Activated CD8-positive, alpha-beta T cell treated with anti-CD3 and anti-CD28 coated beads for 36 hours (primary cell): Measurements from ENCODE around the gene DAZAP1. TPM values are rescaled to one million over a fixed set of nuclear protein-coding genes. Genes with fewer than 3 reads are reported as not detected.

Source experiments
- ATAC-seq: fragments of 200-7000 bp; cut with Tn5 transposase; one replicate; pipeline ENCODE4 v1.10.0; 2021; ENCODE audit warnings: mild to moderate bottlenecking, moderate library complexity
- CTCF ChIA-PET: fragments of 350-600 bp; sonication (Branson Sonifier 250); formaldehyde crosslinking; loops from one replicate; lab custom pipeline; 2021; ENCODE audit warnings: antibody characterized with exemption; lab: Charles Lee
- POLR2A ChIA-PET: fragments of 350-600 bp; sonication (Branson Sonifier 250); formaldehyde crosslinking; loops from one replicate; lab custom pipeline; 2021; ENCODE audit warnings: antibody characterized with exemption; lab: Charles Lee
- DNase-seq: peaks from one replicate; pipeline ENCODE4 v3.0.0-alpha.2; 2020
- H3K27ac Mint-ChIP-seq: one replicate; pipeline ENCODE4 v1.8.0; 2021; ENCODE audit warnings: mild to moderate bottlenecking, mixed read lengths
- H3K27me3 Mint-ChIP-seq: one replicate; pipeline ENCODE4 v1.8.0; 2021; ENCODE audit warnings: mixed read lengths
- H3K36me3 Mint-ChIP-seq: one replicate; pipeline ENCODE4 v1.8.0; 2021; ENCODE audit warnings: low read depth, mixed read lengths
- H3K4me1 Mint-ChIP-seq: one replicate; pipeline ENCODE4 v1.8.0; 2021; ENCODE audit warnings: low read depth, mixed read lengths
- H3K4me3 Mint-ChIP-seq: one replicate; pipeline ENCODE4 v1.8.0; 2021; ENCODE audit warnings: mild to moderate bottlenecking, moderate library complexity, mixed read lengths
- H3K9me3 Mint-ChIP-seq: one replicate; pipeline ENCODE4 v1.8.0; 2021; ENCODE audit warnings: mixed read lengths
- intact Hi-C: fragments of 100-400 bp; cut with micrococcal nuclease; formaldehyde crosslinking; loops from one replicate; pipeline ENCODE4 v1.10.0; 2022
- total RNA-seq, 2 experiments: library from RNA; stranded (reverse); gene quantifications; one replicate each; pipeline ENCODE4 v1.2.3, GENCODE V29; 2021
- TF ChIP-seq, protein P1 (sequence below): fragments of 200-600 bp; IDR thresholded peaks from one replicate; pipeline ENCODE4 v1.8.0; 2022; ENCODE audit warnings: antibody characterized with exemption, mild to moderate bottlenecking

The DAZAP1 gene
- total RNA-seq, 2 experiments from 2014 or later = 263 to 283 TPM

DNA sequence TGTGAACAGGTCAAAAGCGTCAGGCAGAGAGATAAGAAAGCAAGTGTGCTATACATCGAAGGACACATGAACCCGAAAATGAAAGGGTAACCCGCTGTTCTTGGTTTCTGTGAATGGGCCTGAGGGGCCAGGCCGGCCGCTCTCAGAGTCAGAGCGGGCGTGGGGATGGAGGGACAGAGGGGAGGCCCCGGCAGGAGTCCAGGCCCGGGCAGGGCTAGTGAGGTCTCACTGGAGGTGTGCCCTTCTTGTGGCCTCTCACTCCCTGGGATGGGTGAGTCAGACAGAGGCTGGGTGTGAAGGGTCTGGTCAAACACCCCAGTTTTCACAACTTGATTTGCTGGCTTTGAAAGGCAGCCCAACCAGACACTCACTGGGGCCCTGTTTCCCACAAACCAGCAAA lies 41.1 kb upstream of the DAZAP1 start:
- Mint-ChIP-seq H3K27me3 (no peaks in the 10 kb centered on the region), H3K27ac (no peak overlapping the region), H3K9me3 (no peaks in the 10 kb centered on the region), H3K4me1 (peaks cover 32% of the 10 kb centered on the region), H3K4me3 (no peak overlapping the region), H3K36me3 (peaks cover 20% of the 10 kb centered on the region)
- intact Hi-C loops = loop anchor here (10.0 kb wide), 1 partner anchor 91 kb away; the partner anchor contains the start of gene FAM174C
- ATAC-seq (no peak), DNase-seq (no peak)
- ChIA-PET CTCF (no interaction called here), POLR2A (interaction anchor here (1.2 kb wide), 1 partner anchor 97 kb away, joined by 4 read pairs; the partner anchor contains the start of gene CIRBP)
- TF ChIP-seq, protein P1, sequence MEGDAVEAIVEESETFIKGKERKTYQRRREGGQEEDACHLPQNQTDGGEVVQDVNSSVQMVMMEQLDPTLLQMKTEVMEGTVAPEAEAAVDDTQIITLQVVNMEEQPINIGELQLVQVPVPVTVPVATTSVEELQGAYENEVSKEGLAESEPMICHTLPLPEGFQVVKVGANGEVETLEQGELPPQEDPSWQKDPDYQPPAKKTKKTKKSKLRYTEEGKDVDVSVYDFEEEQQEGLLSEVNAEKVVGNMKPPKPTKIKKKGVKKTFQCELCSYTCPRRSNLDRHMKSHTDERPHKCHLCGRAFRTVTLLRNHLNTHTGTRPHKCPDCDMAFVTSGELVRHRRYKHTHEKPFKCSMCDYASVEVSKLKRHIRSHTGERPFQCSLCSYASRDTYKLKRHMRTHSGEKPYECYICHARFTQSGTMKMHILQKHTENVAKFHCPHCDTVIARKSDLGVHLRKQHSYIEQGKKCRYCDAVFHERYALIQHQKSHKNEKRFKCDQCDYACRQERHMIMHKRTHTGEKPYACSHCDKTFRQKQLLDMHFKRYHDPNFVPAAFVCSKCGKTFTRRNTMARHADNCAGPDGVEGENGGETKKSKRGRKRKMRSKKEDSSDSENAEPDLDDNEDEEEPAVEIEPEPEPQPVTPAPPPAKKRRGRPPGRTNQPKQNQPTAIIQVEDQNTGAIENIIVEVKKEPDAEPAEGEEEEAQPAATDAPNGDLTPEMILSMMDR = no peak

DNA sequence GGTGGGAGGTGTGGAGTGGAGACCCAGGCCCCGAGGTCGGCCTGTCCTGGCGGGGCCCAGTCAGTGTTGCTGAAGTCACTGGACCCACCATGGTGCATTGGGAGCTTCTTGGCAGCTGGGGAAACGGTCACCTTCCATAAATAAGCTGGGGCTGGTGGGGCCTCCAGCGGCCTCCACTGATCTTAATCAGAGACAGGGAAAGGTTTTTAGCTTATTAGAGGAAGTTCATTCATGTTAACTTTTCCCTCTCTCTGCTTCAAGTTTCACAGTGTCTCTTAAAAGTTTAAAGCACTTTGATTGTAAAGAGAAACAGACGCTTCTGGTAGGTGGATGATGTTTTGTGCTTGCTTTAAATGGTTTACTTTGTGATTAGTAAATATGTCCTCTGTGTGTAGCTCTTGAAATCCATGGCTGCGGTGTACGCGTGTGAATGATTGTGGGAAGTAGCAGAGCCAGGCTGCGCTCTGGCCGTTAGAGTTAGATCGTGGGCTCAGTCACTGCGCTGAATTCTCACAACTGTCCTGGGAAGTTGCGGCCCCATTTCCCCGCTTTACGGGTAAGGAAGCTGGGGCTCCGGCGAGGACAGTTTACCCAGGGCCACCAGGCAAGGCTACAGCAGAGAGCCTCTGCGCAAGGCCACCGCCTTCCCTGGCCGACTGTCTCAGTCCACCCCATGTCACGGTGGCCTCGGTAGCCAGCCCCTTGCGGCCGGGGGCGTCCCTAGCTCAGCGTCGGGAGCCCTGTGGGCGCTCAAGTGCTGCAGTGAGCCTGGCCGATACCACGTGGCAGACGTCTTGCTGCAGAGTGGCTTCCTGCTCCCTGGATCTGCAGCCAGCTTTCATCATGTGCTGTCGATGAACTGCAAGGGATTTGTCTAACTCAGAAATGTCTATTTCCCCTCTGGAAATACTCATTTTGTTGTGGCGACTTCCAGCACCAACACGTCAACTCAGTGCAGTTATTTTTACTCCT lies 40.2 kb upstream of the DAZAP1 start:
- no peaks in the 10 kb centered on the region for H3K27me3 Mint-ChIP-seq
- intact Hi-C loops = loop anchor here (10.0 kb wide), 1 partner anchor 92 kb away; the partner anchor contains the start of gene FAM174C
- no peak for ATAC-seq
- H3K27ac Mint-ChIP-seq = no peak overlapping the region
- peaks cover 28% of the 10 kb centered on the region for H3K4me1 Mint-ChIP-seq
- TF ChIP-seq, protein P1 = no peak
- no peak for DNase-seq
- H3K36me3 Mint-ChIP-seq = peaks cover 17% of the 10 kb centered on the region
- ChIA-PET CTCF (no interaction called here), POLR2A (interaction anchor here (1.2 kb wide), 1 partner anchor 98 kb away, joined by 4 read pairs; the partner anchor contains the start of gene CIRBP)
- no peaks in the 10 kb centered on the region for H3K9me3 Mint-ChIP-seq
- H3K4me3 Mint-ChIP-seq = no peak overlapping the region

DNA sequence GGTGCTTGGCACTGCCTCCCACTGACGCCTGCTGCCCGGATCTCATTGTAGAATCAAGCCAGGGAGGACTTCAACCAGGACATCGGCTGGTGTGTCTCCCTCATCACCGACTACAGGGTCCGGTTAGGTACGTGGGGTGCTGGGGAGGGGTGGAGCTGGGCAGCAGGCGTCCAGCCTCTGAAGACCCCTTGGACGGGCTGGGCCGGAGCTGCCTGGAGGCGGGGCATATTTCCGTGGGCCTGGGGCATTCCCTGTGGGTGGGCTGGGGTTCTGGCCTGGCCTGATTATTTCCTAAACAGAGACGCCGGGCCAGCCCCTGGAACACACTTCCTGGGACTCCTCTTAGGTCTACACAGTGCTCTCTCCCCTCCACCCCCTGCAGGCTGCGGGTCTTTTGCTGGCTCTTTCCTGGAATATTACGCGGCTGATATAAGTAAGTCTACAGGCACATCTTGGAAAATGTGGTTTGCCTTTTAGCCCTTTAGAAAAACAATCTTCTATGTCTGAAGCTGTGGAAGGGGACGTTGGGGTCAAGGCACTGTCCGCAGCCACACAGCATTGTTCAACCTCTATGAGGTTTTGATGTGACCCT lies 38.1 kb upstream of the DAZAP1 start:
- TF ChIP-seq, protein P1 = no peak
- no peak for ATAC-seq
- intact Hi-C loops = loop anchor here (10.0 kb wide), 1 partner anchor 95 kb away; the partner anchor contains the start of gene FAM174C
- CTCF ChIA-PET = interaction anchor here (1.9 kb wide), 1 partner anchor 125 kb away, joined by 7 read pairs; no protein-coding TSS in a partner anchor
- DNase-seq = no peak
- Mint-ChIP-seq H3K4me3 (no peak overlapping the region), H3K36me3 (peaks cover 8% of the 10 kb centered on the region), H3K27ac (no peak overlapping the region), H3K4me1 (peaks cover 7% of the 10 kb centered on the region), H3K27me3 (no peaks in the 10 kb centered on the region), H3K9me3 (no peaks in the 10 kb centered on the region)
- POLR2A ChIA-PET = interaction anchor here (0.5 kb wide), 1 partner anchor 17 kb away, joined by 3 read pairs; no protein-coding TSS in a partner anchor

DNA sequence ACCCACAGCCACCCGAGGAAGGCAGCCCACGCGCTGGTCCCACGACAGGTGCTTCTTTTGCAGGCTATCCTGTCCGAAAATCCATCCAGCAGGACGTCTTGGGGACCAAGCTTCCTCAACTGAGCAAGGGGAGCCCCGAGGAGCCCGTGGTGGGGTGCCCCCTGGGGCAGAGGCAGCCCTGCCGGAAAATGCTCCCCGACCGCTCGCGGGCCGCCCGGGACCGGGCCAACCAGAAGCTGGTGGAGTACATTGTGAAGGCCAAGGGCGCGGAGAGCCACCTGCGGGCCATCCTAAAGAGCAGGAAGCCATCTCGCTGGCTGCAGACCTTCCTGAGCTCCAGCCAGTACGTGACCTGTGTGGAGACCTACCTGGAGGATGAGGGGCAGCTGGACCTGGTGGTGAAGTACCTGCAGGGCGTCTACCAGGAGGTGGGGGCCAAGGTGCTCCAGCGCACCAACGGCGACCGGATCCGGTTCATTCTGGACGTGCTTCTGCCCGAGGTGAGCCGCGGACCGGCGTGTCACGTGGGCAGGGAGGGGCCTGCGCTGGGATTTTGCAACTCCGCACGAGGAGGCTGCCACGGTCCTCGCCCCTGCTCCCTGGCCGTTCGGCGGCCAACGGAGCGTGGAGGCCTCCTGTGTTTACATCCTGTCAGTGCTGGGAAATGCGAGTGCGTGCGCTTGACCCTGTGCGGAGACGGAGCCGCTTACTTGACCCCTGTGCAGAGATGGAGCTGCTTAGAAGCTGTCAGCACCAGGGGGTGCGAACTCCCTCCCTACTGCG lies 36.6 kb upstream of the DAZAP1 start:
- CTCF ChIA-PET = interaction anchor here (0.9 to 2.8 kb wide), 3 partner anchors 44 to 126 kb away, joined by 3 to 21 read pairs (median 7); no protein-coding TSS in a partner anchor
- DNase-seq = no peak
- H3K27ac Mint-ChIP-seq = no peak overlapping the region
- H3K36me3 Mint-ChIP-seq = peaks cover 6% of the 10 kb centered on the region
- intact Hi-C loops = no loop called here
- ATAC-seq = no peak
- POLR2A ChIA-PET = interaction anchor here (0.8 kb wide), 1 partner anchor 97 kb away, joined by 4 read pairs; no protein-coding TSS in a partner anchor
- TF ChIP-seq, protein P1 = no peak
- H3K9me3 Mint-ChIP-seq = no peaks in the 10 kb centered on the region
- no peak overlapping the region for H3K4me3 Mint-ChIP-seq
- no peaks in the 10 kb centered on the region for H3K27me3 Mint-ChIP-seq
- no peaks in the 10 kb centered on the region for H3K4me1 Mint-ChIP-seq
